Inferior parietal cortex (tissue), 1 donor: Measurements from ENCODE around the gene TEX44.
A peak's percentile ranks its signal among the peaks of the same experiment; 100 is the strongest.
"Not testable (repeated sequence)": the region's sequence is repeated elsewhere in the genome, so short reads cannot be mapped to it uniquely, and the experiment has no call there.

ENCODE experiments used
- DNase-seq: peaks from one replicate; pipeline ENCODE4 v3.0.0-alpha.2; 2016; ENCODE audit errors: extremely low spot score

The TEX44 gene

GRCh38 chr2:231571661-231572191 lies 20.9 kb upstream of the TEX44 start:
- no peak for DNase-seq

- no peak for DNase-seq
These were observed 19.6 kb upstream of the TEX44 start for GRCh38 chr2:231573096-231573495.

- no peak for DNase-seq
These were observed 18.8 kb upstream of the TEX44 start for GRCh38 chr2:231573698-231574421.

- no peak for DNase-seq
These were observed 16.9 kb upstream of the TEX44 start for GRCh38 chr2:231575612-231576256.

- DNase-seq: no peak
These were observed 16.2 kb upstream of the TEX44 start for GRCh38 chr2:231576465-231576864.

- not testable (repeated sequence) for DNase-seq
These were observed 14.0 kb upstream of the TEX44 start for GRCh38 chr2:231578655-231579054.

GRCh38 chr2:231579560-231579959 lies 13.1 kb upstream of the TEX44 start:
- no peak for DNase-seq

GRCh38 chr2:231581328-231581727 lies 11.3 kb upstream of the TEX44 start:
- no peak for DNase-seq

- no peak for DNase-seq
These were observed 8.7 kb upstream of the TEX44 start for GRCh38 chr2:231583982-231584381.

GRCh38 chr2:231587744-231588143 lies 4.9 kb upstream of the TEX44 start:
- DNase-seq: not testable (repeated sequence)

- DNase-seq: no peak
These were observed 3.0 kb upstream of the TEX44 start for GRCh38 chr2:231589656-231590055.

GRCh38 chr2:231590614-231591013 lies 2.0 kb upstream of the TEX44 start:
- no peak for DNase-seq

- DNase-seq: no peak
These were observed 1.0 kb downstream of the TEX44 start for GRCh38 chr2:231593666-231594065.

- no peak for DNase-seq
These were observed 4.4 kb downstream of the TEX44 start for GRCh38 chr2:231597014-231597611.

GRCh38 chr2:231597627-231598026 lies 5.0 kb downstream of the TEX44 start:
- no peak for DNase-seq

- DNase-seq: no peak
These were observed 8.1 kb downstream of the TEX44 start for GRCh38 chr2:231600619-231601355.

- DNase-seq: peak; percentile 83
These were observed 8.9 kb downstream of the TEX44 start for GRCh38 chr2:231601356-231602229.

- no peak for DNase-seq
These were observed 10.3 kb downstream of the TEX44 start for GRCh38 chr2:231602859-231603467.

GRCh38 chr2:231604101-231604684 lies 11.5 kb downstream of the TEX44 start:
- DNase-seq: peak; percentile 80
